K562 (cell line): Measurements from ENCODE around the gene IL37. TPM values are rescaled to one million over a fixed set of nuclear protein-coding genes. Genes with fewer than 3 reads are reported as not detected.

Source experiments
- DPF2 ChIP-seq: fragments of 450-650 bp; IDR thresholded peaks from 2 replicates; pipeline ENCODE4 v1.6.1; 2016
- HINFP ChIP-seq: fragments of 450-650 bp; conservative IDR thresholded peaks from 2 replicates; pipeline ENCODE4 v1.6.1; 2016; ENCODE audit warnings: missing genetic modification characterization, low read depth, mild to moderate bottlenecking, control low read depth, missing compliant biosample characterization
- PHTF2 ChIP-seq: fragments of 250-450 bp; sonication (Bioruptor Pico); IDR thresholded peaks from 2 replicates; pipeline ENCODE4 v1.5.0; 2021; ENCODE audit warnings: mild to moderate bottlenecking
- REST ChIP-seq, 2 experiments: fragments of 450-650 bp; formaldehyde crosslinking in 1 of 2; IDR thresholded peaks; 2 replicates each; pipeline versions ENCODE4 v1.4.0 to v1.6.1; 2014 to 2020; ENCODE audit warnings: mild to moderate bottlenecking in 2 of 2, borderline replicate concordance in 1 of 2, low read depth in 1 of 2
- THAP12 ChIP-seq: fragments of 250-450 bp; sonication (Bioruptor Pico); IDR thresholded peaks from 2 replicates; pipeline ENCODE4 v1.9.0; 2021; ENCODE audit warnings: mild to moderate bottlenecking, inconsistent platforms
- ZNF3 ChIP-seq: fragments of 250-450 bp; sonication (Bioruptor Pico); IDR thresholded peaks from 2 replicates; pipeline ENCODE4 v1.5.0; 2021; ENCODE audit warnings: mild to moderate bottlenecking, moderate library complexity
- ZNF696 ChIP-seq: fragments of 250-450 bp; sonication (Bioruptor Pico); conservative IDR thresholded peaks from 2 replicates; pipeline ENCODE4 v1.4.0; 2020; ENCODE audit warnings: mild to moderate bottlenecking, moderate library complexity
- polyA plus RNA-seq, 8 experiments: library from polyadenylated mRNA; depleted of rRNA in 4 of 8; stranded (reverse) in 5 of 8; unstranded in 3 of 8; fragments of >200 nt; fragmentation: Nextera tagmentation in 2 of 8; fragmentation: Illumina TruSeq in 1 of 8; extraction: Ambion mirVana in 2 of 8; extraction: Trizol in 1 of 8; gene quantifications; 2 replicates each; pipeline versions ENCODE4 v1.2.1 to v1.2.3, GENCODE V29; 2011 to 2014; ENCODE audit warnings: inconsistent platforms in 1 of 8, missing spikeins in 1 of 8
- total RNA-seq, 7 experiments: library from RNA; depleted of rRNA in 6 of 7; stranded (reverse); fragments of >200 nt in 6 of 7; fragmentation: Illumina TruSeq in 2 of 7; extraction: Trizol in 2 of 7; gene quantifications; 2 replicates each; pipeline versions ENCODE4 v1.2.1 to v1.2.3, GENCODE V29; 2011 to 2021; ENCODE audit warnings: low replicate concordance in 1 of 7

Gene IL37
- total and polyA plus RNA-seq, 9 of the 15 experiments (the other 6 are each of a cell fraction or from before 2014, with no cell fraction given), result not detected

- TF ChIP-seq REST (IDR thresholded peaks at IDR 0.05; ENCODE audit: borderline replicate concordance) (no peak), REST (CRISPR knock-in tag; IDR thresholded peaks at IDR 0.05; ENCODE audit: low read depth) (no peak), DPF2 (no peak), ZNF696 (CRISPR knock-in tag) (no peak), HINFP (no peak), THAP12 (CRISPR knock-in tag) (no peak), ZNF3 (CRISPR knock-in tag) (no peak), PHTF2 (CRISPR knock-in tag) (no peak)
- TF ChIP-seq, all 486 proteins: peak for 0
These were observed 34.0 kb upstream of the IL37 start (continued) for GRCh38 chr2:112876971-112877361.
